ENCODE results near the gene WDR73. TPM values are rescaled to one million over a fixed set of nuclear protein-coding genes. Genes with fewer than 3 reads are reported as not detected.

The WDR73 gene
- total RNA-seq, 1 experiment from 2014 or later, result 42.4 TPM

GRCh38 chr15:84658080-84658787 is 4.2 kb upstream of the WDR73 start, which contains the start of gene NMB:
Gene NMB, minus strand, starts transcription at chr15:84658199. Its CDS starts 47 bp downstream, at chr15:84658152.
- no peaks in the 10 kb centered on the region for H3K36me3 ChIP-seq (ENCODE audit: insufficient read depth, low read length, poor library complexity, severe bottlenecking)
- H3K4me3 ChIP-seq (ENCODE audit: low read depth, low read length, poor library complexity, severe bottlenecking), result peak within 1 kb of the TSS; percentile 62
- POLR2A ChIA-PET (ENCODE audit: low non-redundant PET), result no interaction called here
- no TSS peak for BruUV-seq (replicated peaks)
- TF ChIP-seq CTCF (conservative IDR thresholded peaks at IDR 0.05; ENCODE audit: low read depth, low read length) (peak; percentile 53), EZH2 (IDR thresholded peaks at IDR 0.05; ENCODE audit: borderline replicate concordance, low read depth, low read length, poor library complexity, severe bottlenecking) (no peak)
- no peaks in the 10 kb centered on the region for H3K9me3 ChIP-seq (ENCODE audit: low read depth, low read length, poor library complexity, severe bottlenecking)
- H3K4me1 ChIP-seq (ENCODE audit: insufficient read depth, low read length, poor library complexity, severe bottlenecking), result peaks cover 19% of the 10 kb centered on the region
- CTCF ChIA-PET, result interaction anchor here (0.6 to 0.8 kb wide), 3 partner anchors 36 to 88 kb away, joined by 3 to 5 read pairs (median 4); no protein-coding TSS in a partner anchor
- intact Hi-C loops (cut with micrococcal nuclease; ENCODE audit: unreplicated experiment), result no loop called here
- peak; percentile 80 for DNase-seq (ENCODE audit: low spot score)
- H3K27me3 ChIP-seq (replicated peaks; ENCODE audit: insufficient read depth, low read depth, low read length, poor library complexity), result no peaks in the 10 kb centered on the region
- H3K27ac ChIP-seq (ENCODE audit: low read depth, low read length, poor library complexity, severe bottlenecking), result peak within 1 kb of the TSS; percentile 49

GRCh38 chr15:84657748-84658079 is 3.6 kb upstream of the WDR73 start:
- peaks cover 24% of the 10 kb centered on the region for H3K4me1 ChIP-seq (ENCODE audit: insufficient read depth, low read length, poor library complexity, severe bottlenecking)
- CTCF ChIA-PET, result interaction anchor here (0.6 kb wide), 1 partner anchor 87 kb away, joined by 3 read pairs; no protein-coding TSS in a partner anchor
- peaks cover under 1% of the 10 kb centered on the region for H3K36me3 ChIP-seq (ENCODE audit: insufficient read depth, low read length, poor library complexity, severe bottlenecking)
- peak overlapping the region; percentile 62 for H3K4me3 ChIP-seq (ENCODE audit: low read depth, low read length, poor library complexity, severe bottlenecking)
- H3K27ac ChIP-seq (ENCODE audit: low read depth, low read length, poor library complexity, severe bottlenecking), result peak overlapping the region; percentile 49
- POLR2A ChIA-PET (ENCODE audit: low non-redundant PET), result no interaction called here
- TF ChIP-seq EZH2 (IDR thresholded peaks at IDR 0.05; ENCODE audit: borderline replicate concordance, low read depth, low read length, poor library complexity, severe bottlenecking) (no peak), CTCF (conservative IDR thresholded peaks at IDR 0.05; ENCODE audit: low read depth, low read length) (no peak)
- intact Hi-C loops (cut with micrococcal nuclease; ENCODE audit: unreplicated experiment), result no loop called here
- no peaks in the 10 kb centered on the region for H3K27me3 ChIP-seq (replicated peaks; ENCODE audit: insufficient read depth, low read depth, low read length, poor library complexity)
- no peak for DNase-seq (ENCODE audit: low spot score)
- no peaks in the 10 kb centered on the region for H3K9me3 ChIP-seq (ENCODE audit: low read depth, low read length, poor library complexity, severe bottlenecking)
- BruUV-seq (replicated peaks), result no TSS peak

- H3K4me1 ChIP-seq (ENCODE audit: insufficient read depth, low read length, poor library complexity, severe bottlenecking), result peaks cover 30% of the 10 kb centered on the region
- DNase-seq (ENCODE audit: low spot score), result no peak
- TF ChIP-seq EZH2 (IDR thresholded peaks at IDR 0.05; ENCODE audit: borderline replicate concordance, low read depth, low read length, poor library complexity, severe bottlenecking) (no peak), CTCF (conservative IDR thresholded peaks at IDR 0.05; ENCODE audit: low read depth, low read length) (no peak)
- CTCF ChIA-PET, result no interaction called here
- H3K9me3 ChIP-seq (ENCODE audit: low read depth, low read length, poor library complexity, severe bottlenecking), result no peaks in the 10 kb centered on the region
- H3K4me3 ChIP-seq (ENCODE audit: low read depth, low read length, poor library complexity, severe bottlenecking), result peak overlapping the region; percentile 62
- H3K27me3 ChIP-seq (replicated peaks; ENCODE audit: insufficient read depth, low read depth, low read length, poor library complexity), result no peaks in the 10 kb centered on the region
- POLR2A ChIA-PET (ENCODE audit: low non-redundant PET), result no interaction called here
- H3K36me3 ChIP-seq (ENCODE audit: insufficient read depth, low read length, poor library complexity, severe bottlenecking), result peaks cover 8% of the 10 kb centered on the region
- intact Hi-C loops (cut with micrococcal nuclease; ENCODE audit: unreplicated experiment), result no loop called here
- H3K27ac ChIP-seq (ENCODE audit: low read depth, low read length, poor library complexity, severe bottlenecking), result no peak overlapping the region
- BruUV-seq (replicated peaks), result no TSS peak
Observed at GRCh38 chr15:84656972-84657371, 2.9 kb upstream of the WDR73 start.
